PFSK-1 (cell line): Measurements from ENCODE around the gene CCDC196.

Experiments used
- FOXP2 ChIP-seq: optimal IDR thresholded peaks from 2 replicates; pipeline ENCODE3; 2011; ENCODE audit warnings: borderline replicate concordance, control low read depth, inconsistent platforms; ENCODE audit not compliant: insufficient read depth; ENCODE audit errors: extremely low read length, extremely low read depth
- POLR2AphosphoS5 ChIP-seq: IDR thresholded peaks from 2 replicates; pipeline ENCODE4 v1.6.1; 2012; ENCODE audit warnings: low read depth, mild to moderate bottlenecking, control low read depth, low read length, moderate library complexity
- TAF1 ChIP-seq: IDR thresholded peaks from 2 replicates; pipeline ENCODE4 v1.6.1; 2012; ENCODE audit warnings: low read length, control low read depth, borderline replicate concordance; ENCODE audit not compliant: insufficient read depth

DNA sequence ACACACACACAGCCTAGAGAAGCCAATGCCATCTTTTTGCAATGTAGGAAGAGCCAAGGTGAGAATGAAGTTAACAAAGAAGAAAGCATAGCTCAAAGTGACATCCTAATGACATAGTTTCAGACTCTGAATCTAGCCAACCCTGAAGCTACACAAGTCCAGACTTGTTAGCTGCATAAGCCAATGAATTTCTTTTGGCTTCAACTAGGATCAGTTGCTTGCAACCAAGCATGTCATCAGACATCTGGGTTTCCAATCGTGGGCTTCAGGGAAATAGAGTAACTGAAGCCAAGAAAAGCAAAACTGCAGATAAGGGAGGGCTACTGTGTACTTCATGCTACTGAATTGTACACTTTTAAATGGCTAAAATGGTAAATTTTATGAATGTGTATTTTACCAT lies 17.4 kb downstream of the CCDC196 start:
- TF ChIP-seq FOXP2 (no peak), POLR2AphosphoS5 (no peak), TAF1 (no peak)
